RWPE2 (cell line): ENCODE measurements around the gene PRSS38.

Source experiments
- ATAC-seq: fragments of 200-7000 bp; cut with Tn5 transposase; 3 replicates; pipeline ENCODE4 v1.9.1; 2021; ENCODE audit warnings: low read depth
- DNase-seq: peaks from one replicate; pipeline ENCODE4 v3.0.0-alpha.2; 2020; ENCODE audit warnings: low spot score
- H3K27ac ChIP-seq: fragments of 450-650 bp; 2 replicates; pipeline ENCODE4 v1.5.1; 2017; ENCODE audit warnings: mild to moderate bottlenecking; ENCODE audit not compliant: poor library complexity, severe bottlenecking
- H3K27me3 ChIP-seq: fragments of 250-450 bp; sonication (Bioruptor Pico); 2 replicates; pipeline ENCODE4 v1.5.1; 2021; ENCODE audit warnings: mild to moderate bottlenecking, moderate library complexity; ENCODE audit not compliant: insufficient read depth, poor library complexity, severe bottlenecking
- H3K36me3 ChIP-seq: fragments of 250-450 bp; sonication (Bioruptor Pico); 2 replicates; pipeline ENCODE4 v1.5.1; 2020; ENCODE audit warnings: low read depth, mild to moderate bottlenecking, moderate library complexity
- H3K4me1 ChIP-seq: fragments of 250-450 bp; sonication (Bioruptor Pico); 2 replicates; pipeline ENCODE4 v1.5.1; 2021; ENCODE audit warnings: mild to moderate bottlenecking, moderate library complexity; ENCODE audit not compliant: insufficient read depth, poor library complexity, severe bottlenecking
- H3K4me3 ChIP-seq: fragments of 250-450 bp; sonication (Bioruptor Pico); 2 replicates; pipeline ENCODE4 v1.5.1; 2021; ENCODE audit warnings: mild to moderate bottlenecking, moderate library complexity; ENCODE audit not compliant: severe bottlenecking
- H3K9me3 ChIP-seq: fragments of 250-450 bp; sonication (Bioruptor Pico); 2 replicates; pipeline ENCODE4 v1.5.1; 2021; ENCODE audit warnings: mild to moderate bottlenecking, moderate library complexity; ENCODE audit not compliant: severe bottlenecking
- CTCF ChIP-seq: fragments of 450-650 bp; IDR thresholded peaks from one replicate; pipeline ENCODE4 v1.5.1; 2017; ENCODE audit warnings: mild to moderate bottlenecking, moderate library complexity; ENCODE audit not compliant: poor library complexity, severe bottlenecking

Gene PRSS38

GRCh38 chr1:227887697-227888403 lies 72.4 kb downstream of the PRSS38 start:
- Histone ChIP-seq H3K27ac (no peak overlapping the region), H3K9me3 (no peaks in the 10 kb centered on the region), H3K36me3 (no peaks in the 10 kb centered on the region), H3K27me3 (no peaks in the 10 kb centered on the region), H3K4me3 (no peak overlapping the region), H3K4me1 (peaks cover 9% of the 10 kb centered on the region)
- no peak for TF ChIP-seq CTCF
- DNase-seq: no peak
- no peak for ATAC-seq

DNA sequence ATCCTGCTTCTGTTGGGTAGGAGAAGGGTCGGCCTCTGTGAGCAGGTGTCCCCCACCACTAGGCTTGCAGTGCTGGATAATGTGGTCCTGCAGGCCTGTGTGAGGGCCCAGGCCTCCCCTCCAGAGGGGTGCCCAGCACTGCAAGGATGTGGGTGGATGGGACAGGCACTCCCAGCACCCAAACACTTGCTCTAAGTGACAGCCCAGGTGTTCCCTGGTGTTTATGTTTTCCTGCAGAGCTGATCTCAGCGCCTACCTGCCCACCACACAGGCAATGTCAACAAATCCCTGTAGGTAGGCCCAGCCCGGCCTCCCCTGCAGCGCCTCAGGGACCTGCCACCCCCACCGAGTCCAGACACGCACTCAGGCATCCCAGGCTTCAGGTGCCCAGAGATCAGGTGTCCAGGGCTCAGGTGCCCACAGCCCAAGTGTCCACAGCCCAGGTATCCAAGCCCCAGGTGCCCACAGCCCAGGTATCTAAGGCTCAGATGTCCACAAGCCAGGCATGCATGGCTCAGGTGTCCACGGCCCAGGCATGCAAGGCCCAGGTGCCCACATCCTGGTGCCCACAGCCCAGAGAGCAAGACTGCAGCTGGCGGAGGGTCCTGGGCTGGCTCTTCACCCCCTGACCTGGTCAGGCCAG lies 73.0 kb downstream of the PRSS38 start:
- Histone ChIP-seq H3K36me3 (no peaks in the 10 kb centered on the region), H3K27ac (no peak overlapping the region), H3K4me1 (peaks cover 9% of the 10 kb centered on the region), H3K27me3 (no peaks in the 10 kb centered on the region), H3K4me3 (no peak overlapping the region), H3K9me3 (no peaks in the 10 kb centered on the region)
- ATAC-seq: no peak
- DNase-seq: peak; percentile 14
- no peak for TF ChIP-seq CTCF

- ATAC-seq: no peak
- H3K27me3 ChIP-seq: no peaks in the 10 kb centered on the region
- no peaks in the 10 kb centered on the region for H3K9me3 ChIP-seq
- no peaks in the 10 kb centered on the region for H3K36me3 ChIP-seq
- no peak overlapping the region for H3K27ac ChIP-seq
- H3K4me1 ChIP-seq: peaks cover 9% of the 10 kb centered on the region
- TF ChIP-seq CTCF: no peak
- no peak overlapping the region for H3K4me3 ChIP-seq
- peak; percentile 9 for DNase-seq
These were observed 73.8 kb downstream of the PRSS38 start for GRCh38 chr1:227889047-227889862.

DNA sequence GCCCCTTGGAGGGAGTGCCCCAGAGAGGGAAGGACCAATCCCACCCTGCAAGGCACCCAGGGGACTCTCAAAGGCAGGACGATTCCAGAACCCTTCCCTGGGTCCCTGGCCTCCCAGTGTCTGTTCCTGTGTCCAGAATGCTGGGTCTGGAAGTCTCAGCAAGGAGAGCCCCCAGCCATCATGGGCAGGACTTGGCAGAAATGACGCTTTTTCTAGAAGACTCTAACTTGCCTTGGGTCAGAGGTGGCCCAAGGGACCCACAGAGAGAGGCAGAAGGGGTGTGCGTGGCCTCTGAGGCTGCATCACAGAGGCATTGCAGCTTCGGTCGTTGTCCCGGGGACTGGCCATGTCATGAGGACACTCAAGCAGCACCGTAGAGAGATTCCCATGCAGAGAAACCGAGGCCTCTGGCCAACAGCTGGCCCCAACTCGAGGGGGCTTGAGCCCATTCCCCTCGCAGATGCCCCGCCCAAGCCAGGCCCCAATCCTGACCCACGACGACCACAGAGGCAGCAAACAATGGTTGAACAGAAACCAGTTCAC lies 74.5 kb downstream of the PRSS38 start:
- Histone ChIP-seq H3K27ac (no peak overlapping the region), H3K27me3 (no peaks in the 10 kb centered on the region), H3K4me3 (no peak overlapping the region), H3K36me3 (no peaks in the 10 kb centered on the region), H3K4me1 (peaks cover 9% of the 10 kb centered on the region), H3K9me3 (no peaks in the 10 kb centered on the region)
- DNase-seq: peak; percentile 11
- TF ChIP-seq CTCF: no peak
- ATAC-seq: no peak
